ENCODE results near the gene IQCF6.
A peak's percentile ranks its signal among the peaks of the same experiment; 100 is the strongest.

The IQCF6 gene

DNA sequence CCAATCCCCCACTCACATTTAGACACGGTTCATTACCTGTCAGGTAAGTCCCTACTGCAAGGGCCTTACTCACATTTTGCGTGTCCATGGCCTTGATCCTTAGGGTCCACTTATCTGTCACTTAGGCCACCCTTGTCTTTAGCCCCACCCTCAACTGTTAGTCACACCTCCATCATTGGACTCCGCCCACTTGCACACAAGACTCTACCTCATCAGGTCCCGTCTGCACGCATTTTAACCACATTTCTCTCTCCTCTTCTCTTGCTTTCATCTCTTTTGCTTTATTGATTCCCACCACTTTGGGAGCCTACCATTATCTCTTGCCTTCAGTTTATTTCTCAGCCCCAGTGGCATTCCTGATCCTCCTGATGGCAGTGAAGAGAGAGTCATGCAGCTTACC lies at the start of gene IQCF6:
Gene IQCF6 (minus strand): TSS at position 101 of the 400 bp plus-strand sequence. CDS start 13 bp downstream, at position 88.
- TF ChIP-seq, protein P1, sequence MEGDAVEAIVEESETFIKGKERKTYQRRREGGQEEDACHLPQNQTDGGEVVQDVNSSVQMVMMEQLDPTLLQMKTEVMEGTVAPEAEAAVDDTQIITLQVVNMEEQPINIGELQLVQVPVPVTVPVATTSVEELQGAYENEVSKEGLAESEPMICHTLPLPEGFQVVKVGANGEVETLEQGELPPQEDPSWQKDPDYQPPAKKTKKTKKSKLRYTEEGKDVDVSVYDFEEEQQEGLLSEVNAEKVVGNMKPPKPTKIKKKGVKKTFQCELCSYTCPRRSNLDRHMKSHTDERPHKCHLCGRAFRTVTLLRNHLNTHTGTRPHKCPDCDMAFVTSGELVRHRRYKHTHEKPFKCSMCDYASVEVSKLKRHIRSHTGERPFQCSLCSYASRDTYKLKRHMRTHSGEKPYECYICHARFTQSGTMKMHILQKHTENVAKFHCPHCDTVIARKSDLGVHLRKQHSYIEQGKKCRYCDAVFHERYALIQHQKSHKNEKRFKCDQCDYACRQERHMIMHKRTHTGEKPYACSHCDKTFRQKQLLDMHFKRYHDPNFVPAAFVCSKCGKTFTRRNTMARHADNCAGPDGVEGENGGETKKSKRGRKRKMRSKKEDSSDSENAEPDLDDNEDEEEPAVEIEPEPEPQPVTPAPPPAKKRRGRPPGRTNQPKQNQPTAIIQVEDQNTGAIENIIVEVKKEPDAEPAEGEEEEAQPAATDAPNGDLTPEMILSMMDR (IDR thresholded peaks at IDR 0.05; ENCODE audit: extremely low read depth, missing control alignments): no peak
- no peak for DNase-seq (ENCODE audit: low spot score)

DNA sequence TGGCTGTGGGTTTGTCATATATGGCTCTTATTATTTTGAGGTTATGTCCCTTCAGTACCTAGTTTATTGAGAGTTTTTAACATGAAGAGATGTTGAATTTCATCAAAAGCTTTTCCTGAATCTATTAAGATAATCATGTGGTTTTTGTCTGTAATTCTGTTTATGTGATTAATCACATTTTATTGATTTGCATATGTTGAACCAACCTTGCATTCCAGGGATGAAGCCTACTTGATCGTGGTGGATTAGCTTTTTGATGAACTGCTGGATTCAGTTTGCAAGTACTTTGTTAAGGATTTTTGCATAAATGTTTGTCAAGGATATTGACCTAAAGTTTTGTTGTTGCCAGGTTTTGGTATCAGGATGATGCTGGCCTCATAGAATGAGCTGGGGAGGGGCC lies 49.3 kb upstream of the IQCF6 start:
- TF ChIP-seq, protein P1 (IDR thresholded peaks at IDR 0.05; ENCODE audit: extremely low read depth, missing control alignments): no peak
- no peak for DNase-seq (ENCODE audit: low spot score)

DNA sequence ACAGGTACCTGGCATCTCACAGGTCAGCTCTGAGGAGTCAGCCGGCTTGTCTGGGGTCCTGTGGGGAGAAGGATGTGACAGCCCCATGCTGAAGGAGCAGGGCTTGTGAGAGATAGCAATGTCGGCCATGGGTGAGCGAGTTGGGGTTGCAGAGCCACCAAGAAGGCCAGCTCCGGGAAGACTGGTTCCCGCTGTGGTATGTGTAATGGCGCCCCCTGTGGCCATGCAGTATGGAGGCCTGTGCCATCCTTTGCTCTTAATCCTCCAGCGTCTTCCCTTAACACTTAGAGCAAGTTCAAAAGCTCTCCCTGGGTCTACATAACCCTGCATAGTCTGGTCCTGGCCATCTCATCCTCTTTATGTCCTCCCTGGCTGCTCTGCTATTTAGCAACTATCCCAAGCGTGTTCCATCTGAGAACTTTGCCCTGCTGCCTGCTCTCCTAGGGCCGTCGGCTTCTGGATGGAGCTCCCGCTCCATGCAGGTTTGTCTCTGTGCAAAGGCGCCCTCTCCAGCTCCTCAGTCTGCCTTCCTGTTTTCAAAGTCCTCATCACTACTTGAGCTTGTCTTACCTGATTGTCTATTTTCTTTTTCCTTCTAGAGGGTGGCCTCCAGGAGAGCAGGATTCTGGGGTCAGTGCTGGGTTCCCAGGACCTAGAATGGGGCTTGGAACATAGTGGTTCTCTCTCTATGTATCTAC lies 40.8 kb upstream of the IQCF6 start:
- DNase-seq (ENCODE audit: low spot score): peak; percentile 15
- TF ChIP-seq, protein P1 (IDR thresholded peaks at IDR 0.05; ENCODE audit: extremely low read depth, missing control alignments): no peak

DNA sequence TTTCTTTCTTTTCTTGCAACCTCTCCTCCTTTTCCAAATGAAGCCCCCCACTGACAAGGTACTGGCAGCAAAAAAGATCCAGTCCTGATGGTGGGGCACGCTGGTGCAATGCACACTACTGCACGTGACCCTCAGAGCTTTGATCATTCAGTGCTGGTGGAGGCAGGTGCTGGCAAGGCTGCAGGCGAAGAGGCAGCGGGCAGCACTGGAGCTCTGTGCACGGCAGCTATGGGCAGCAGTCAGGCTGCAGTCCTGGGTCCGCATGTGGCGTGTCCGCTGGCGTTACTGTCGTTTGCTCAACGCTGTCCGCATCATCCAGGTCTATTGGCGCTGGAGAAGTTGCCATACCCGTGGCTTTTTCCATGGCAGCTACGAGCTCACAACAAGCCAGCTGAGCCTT lies 40.1 kb upstream of the IQCF6 start:
- no peak for DNase-seq (ENCODE audit: low spot score)
- TF ChIP-seq, protein P1 (IDR thresholded peaks at IDR 0.05; ENCODE audit: extremely low read depth, missing control alignments): no peak

DNA sequence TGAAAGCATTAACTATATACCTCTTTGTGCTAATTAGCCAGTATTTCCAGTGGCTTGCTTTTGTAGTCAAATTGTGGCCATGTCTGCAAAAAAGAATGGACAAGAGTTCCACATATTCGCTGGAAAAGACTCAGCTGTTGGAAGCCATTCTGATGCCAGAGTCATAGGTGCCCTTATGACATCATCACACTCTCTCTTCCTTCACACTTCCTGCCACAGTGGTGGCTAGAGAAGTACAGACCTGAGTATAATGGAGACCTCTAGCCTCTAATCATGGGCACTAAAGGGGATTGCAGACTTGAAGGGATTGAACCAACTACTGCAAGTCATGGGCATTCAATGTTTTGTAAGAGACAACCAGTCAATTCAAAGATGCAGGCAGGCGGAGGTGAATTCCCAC lies 38.3 kb upstream of the IQCF6 start:
- TF ChIP-seq, protein P1 (IDR thresholded peaks at IDR 0.05; ENCODE audit: extremely low read depth, missing control alignments): no peak
- no peak for DNase-seq (ENCODE audit: low spot score)

DNA sequence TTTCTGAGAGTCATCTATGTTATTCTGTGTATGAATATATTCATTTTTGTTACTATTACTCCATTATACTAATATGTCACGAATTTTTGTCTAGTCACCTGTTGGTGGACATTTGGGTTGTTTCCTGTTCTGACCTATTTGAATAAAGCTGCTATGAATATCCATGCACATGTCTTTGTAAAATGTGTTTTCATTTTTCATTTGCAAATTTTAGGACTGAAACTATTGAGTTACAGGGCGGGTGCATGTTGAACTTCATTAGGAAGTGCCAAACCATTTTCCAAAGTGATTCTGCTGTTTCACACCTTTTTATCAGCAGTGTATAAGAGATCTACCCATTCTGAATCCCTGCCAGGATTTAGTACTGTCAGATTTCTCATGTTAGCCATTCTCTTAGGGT lies 37.7 kb upstream of the IQCF6 start:
- TF ChIP-seq, protein P1 (IDR thresholded peaks at IDR 0.05; ENCODE audit: extremely low read depth, missing control alignments): no peak
- DNase-seq (ENCODE audit: low spot score): no peak

DNA sequence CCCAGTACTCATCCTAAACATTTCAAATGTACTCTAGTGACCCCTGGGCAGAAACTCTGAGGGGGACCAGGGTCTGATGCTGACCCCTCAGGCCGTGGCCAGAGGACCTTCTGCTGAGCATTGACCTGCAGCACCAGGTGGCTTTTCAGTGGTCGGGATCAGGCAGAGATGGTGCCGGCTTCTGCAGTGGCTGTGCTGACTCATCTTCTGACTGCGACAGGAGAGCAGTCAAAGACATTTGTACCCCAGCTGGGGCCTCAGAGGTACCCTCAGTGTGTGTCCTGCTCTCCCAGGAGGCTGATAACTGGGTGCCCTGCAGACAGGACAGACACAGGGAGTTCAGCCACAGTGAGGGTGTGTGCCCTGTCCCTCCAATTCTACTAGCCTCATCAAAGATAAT lies 36.6 kb upstream of the IQCF6 start:
- TF ChIP-seq, protein P1 (IDR thresholded peaks at IDR 0.05; ENCODE audit: extremely low read depth, missing control alignments): no peak
- no peak for DNase-seq (ENCODE audit: low spot score)
